ENCODE results near the gene NTNG1.

NTNG1 gene

DNA sequence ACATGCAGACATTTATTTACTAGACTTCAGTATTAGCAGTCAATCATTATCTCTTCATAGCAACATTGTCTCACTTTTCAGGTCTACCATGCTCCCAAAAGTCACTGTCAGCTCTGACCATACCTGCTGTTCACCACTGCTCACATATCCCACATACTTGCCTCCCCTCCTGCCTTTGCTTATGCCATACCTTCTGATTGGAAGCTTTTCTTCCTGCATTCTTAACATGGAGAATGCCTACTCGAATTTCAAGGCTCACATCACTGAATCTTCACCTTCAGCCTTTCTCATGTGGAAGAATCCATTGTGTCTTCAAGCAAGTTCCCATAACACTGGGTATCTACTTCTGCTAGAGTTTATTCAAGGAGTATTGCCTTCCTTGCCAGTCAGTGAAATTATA lies 135.4 kb downstream of the NTNG1 start:
- no peak overlapping the region for H3K27ac Mint-ChIP-seq
- H3K27me3 Mint-ChIP-seq: no peaks in the 10 kb centered on the region
- no peaks in the 10 kb centered on the region for H3K36me3 Mint-ChIP-seq (ENCODE audit: low read depth)
- no peaks in the 10 kb centered on the region for H3K4me1 Mint-ChIP-seq
- no peak for ATAC-seq
- H3K9me3 Mint-ChIP-seq: no peaks in the 10 kb centered on the region
- no peak for DNase-seq
- H3K4me3 Mint-ChIP-seq: no peak overlapping the region

DNA sequence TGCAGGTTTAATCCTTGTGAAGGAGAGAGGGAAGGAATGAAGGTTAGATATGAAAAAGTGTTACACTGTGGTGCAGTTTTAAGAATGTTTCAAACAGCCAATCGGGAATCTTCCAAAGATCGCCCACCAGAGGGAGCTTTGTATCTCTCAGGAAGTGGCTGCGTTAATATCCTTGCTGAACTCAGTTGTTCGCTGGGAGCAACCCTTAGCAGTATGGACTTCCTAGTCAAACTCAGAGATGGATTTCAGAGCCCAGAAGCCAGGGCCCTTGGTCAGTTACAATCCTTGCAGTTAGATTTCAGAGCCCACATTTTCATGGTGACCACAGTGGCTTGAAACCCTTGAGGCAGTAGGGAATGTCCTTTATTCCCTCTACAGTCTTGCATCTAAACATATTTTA lies 136.2 kb downstream of the NTNG1 start:
- ATAC-seq: no peak
- no peaks in the 10 kb centered on the region for H3K36me3 Mint-ChIP-seq (ENCODE audit: low read depth)
- no peaks in the 10 kb centered on the region for H3K27me3 Mint-ChIP-seq
- H3K4me1 Mint-ChIP-seq: no peaks in the 10 kb centered on the region
- DNase-seq: peak; percentile 3
- no peak overlapping the region for H3K27ac Mint-ChIP-seq
- no peaks in the 10 kb centered on the region for H3K9me3 Mint-ChIP-seq
- H3K4me3 Mint-ChIP-seq: no peak overlapping the region

DNA sequence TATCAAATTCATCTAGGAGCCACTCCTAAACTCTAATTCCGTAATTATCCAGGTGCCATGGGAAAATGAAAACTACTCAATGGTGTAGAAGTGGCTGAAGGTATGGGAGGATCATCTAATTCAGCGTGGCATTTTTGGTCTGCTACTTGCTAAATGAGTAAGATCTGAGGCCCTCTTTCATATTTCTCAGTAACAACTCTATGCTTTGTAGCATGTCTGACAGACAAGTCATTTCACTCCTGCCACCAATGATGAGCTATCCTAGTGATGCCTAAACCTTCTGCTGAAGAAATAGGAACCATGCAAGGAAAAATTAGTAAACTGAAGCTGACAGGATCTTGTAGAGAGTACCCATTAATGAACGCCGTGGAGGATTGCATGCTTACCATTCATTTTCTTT lies 145.3 kb downstream of the NTNG1 start:
- Mint-ChIP-seq H3K27me3 (peaks cover 3% of the 10 kb centered on the region), H3K36me3 (ENCODE audit: low read depth) (no peaks in the 10 kb centered on the region), H3K27ac (no peak overlapping the region), H3K4me3 (no peak overlapping the region), H3K4me1 (no peaks in the 10 kb centered on the region), H3K9me3 (no peaks in the 10 kb centered on the region)
- no peak for ATAC-seq
- no peak for DNase-seq

DNA sequence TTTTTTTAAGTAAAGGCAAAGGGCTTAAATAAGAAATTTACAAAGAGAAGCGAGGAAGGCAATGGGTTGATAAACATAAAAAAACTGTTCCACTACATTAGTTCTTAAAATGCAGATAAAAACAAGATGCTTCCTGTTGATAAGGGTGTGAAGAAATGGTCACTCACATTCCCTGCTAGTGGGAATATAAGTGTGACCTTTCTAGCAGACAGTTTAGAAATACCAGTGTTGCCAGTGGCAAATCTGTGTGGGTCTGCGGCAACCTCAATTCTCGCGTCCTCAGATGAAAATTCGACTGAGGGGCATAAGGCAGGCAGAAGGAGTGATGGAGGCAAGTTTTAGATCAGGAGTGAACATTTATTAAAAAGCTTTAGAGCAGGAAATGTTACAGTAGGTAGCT lies 151.1 kb downstream of the NTNG1 start:
- no peaks in the 10 kb centered on the region for H3K36me3 Mint-ChIP-seq (ENCODE audit: low read depth)
- DNase-seq (no peak), ATAC-seq (no peak)
- H3K4me1 Mint-ChIP-seq: no peaks in the 10 kb centered on the region
- no peak overlapping the region for H3K27ac Mint-ChIP-seq
- H3K27me3 Mint-ChIP-seq: peaks cover 5% of the 10 kb centered on the region
- no peaks in the 10 kb centered on the region for H3K9me3 Mint-ChIP-seq
- H3K4me3 Mint-ChIP-seq: no peak overlapping the region

DNA sequence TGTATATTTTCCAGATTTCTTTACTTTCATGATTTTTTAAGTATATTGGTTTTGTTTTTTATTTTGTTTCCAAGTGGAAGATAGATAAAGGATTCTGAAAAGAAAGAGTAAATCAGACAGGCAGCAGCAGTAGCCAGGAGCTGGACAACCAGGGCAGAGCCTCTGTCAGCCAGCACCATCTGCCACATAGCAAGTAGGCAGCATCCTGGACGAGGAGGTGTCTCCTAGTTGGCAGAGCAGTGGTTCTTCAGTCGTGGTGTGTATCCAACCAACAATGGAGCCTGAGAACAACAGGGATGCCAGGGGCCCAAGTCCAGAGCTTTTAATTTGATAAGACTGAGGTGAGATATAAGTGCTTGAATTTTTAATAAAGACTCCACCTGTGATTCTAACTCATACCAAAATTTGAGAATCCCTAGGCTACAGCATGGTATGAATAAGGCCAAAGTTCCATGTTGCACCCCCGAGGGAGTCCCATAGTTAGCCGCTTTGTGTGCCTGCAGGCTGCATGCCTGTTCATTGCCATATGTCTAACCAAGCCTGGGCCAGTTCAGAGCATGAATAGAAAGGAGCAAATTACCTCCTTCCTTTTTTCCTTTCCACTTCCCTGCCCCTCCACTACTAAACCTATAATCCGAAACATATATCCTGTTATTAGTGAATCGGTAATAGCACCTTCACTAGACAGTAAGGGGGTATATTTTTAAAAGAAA lies 153.2 kb downstream of the NTNG1 start:
- ATAC-seq (no peak), DNase-seq (no peak)
- Mint-ChIP-seq H3K27ac (no peak overlapping the region), H3K4me3 (no peak overlapping the region), H3K9me3 (no peaks in the 10 kb centered on the region), H3K36me3 (ENCODE audit: low read depth) (no peaks in the 10 kb centered on the region), H3K4me1 (no peaks in the 10 kb centered on the region), H3K27me3 (peaks cover 3% of the 10 kb centered on the region)

DNA sequence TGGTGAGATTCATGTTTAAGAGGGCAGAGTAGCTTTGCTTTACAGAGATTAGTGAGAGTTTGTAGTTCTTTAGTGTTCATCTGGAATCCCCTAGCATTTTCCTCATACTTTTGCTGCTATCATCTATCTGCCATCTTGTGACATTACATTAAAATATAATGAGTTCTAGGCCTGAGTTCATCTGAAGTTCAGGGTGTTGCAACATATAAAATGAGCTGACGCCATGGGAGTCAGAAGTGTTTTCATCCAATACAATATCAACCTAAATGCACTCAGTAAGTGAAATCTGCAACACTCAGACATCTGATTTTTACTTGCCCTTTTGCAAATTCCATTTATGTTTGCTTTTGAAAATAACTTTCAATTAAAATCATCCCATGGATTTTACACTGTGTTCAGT lies 153.8 kb downstream of the NTNG1 start:
- ATAC-seq (no peak), DNase-seq (no peak)
- no peaks in the 10 kb centered on the region for H3K36me3 Mint-ChIP-seq (ENCODE audit: low read depth)
- no peak overlapping the region for H3K27ac Mint-ChIP-seq
- H3K4me1 Mint-ChIP-seq: no peaks in the 10 kb centered on the region
- no peaks in the 10 kb centered on the region for H3K9me3 Mint-ChIP-seq
- peaks cover 3% of the 10 kb centered on the region for H3K27me3 Mint-ChIP-seq
- no peak overlapping the region for H3K4me3 Mint-ChIP-seq

DNA sequence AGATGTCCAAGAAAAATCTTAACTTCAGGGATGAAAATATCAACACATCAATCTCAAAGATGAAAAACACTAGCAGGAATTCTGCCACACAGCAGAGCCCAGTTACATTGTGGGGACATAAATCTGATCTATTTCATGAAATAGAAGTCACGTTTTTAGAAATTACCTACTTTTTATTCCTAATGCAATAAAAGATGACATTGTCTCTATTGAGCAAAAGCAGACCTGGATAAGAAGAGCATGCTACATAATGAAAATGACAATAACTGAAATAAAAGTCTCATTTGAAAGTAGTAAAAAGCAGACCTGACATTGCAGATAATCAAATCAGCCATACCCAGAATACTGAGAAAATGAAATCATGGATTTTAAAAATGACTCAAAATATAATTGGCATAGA lies 156.8 kb downstream of the NTNG1 start:
- no peaks in the 10 kb centered on the region for H3K36me3 Mint-ChIP-seq (ENCODE audit: low read depth)
- no peak overlapping the region for H3K27ac Mint-ChIP-seq
- H3K4me3 Mint-ChIP-seq: no peak overlapping the region
- H3K9me3 Mint-ChIP-seq: no peaks in the 10 kb centered on the region
- H3K27me3 Mint-ChIP-seq: no peaks in the 10 kb centered on the region
- no peaks in the 10 kb centered on the region for H3K4me1 Mint-ChIP-seq
- ATAC-seq (no peak), DNase-seq (no peak)

DNA sequence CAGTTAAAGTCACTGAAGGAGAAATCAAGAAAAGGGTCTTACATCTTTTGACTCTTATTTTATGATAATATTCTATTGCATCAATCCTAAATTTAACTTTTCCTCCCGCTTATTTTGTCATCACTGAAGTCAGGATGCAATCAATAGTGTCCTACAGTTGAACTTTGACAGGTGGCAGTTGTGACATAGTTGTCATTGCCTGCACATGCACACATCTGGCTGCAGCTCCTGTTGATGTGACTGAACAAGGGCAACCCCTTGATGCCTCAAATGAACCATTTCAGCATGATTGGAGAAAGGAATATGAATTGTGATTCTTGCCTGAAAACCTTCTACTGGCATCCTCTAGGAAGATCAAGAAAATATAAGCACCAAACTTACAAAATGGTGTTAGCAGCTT lies 157.7 kb downstream of the NTNG1 start:
- H3K9me3 Mint-ChIP-seq: no peaks in the 10 kb centered on the region
- no peaks in the 10 kb centered on the region for H3K36me3 Mint-ChIP-seq (ENCODE audit: low read depth)
- no peaks in the 10 kb centered on the region for H3K27me3 Mint-ChIP-seq
- H3K4me1 Mint-ChIP-seq: no peaks in the 10 kb centered on the region
- H3K27ac Mint-ChIP-seq: no peak overlapping the region
- H3K4me3 Mint-ChIP-seq: no peak overlapping the region
- no peak for ATAC-seq
- no peak for DNase-seq

DNA sequence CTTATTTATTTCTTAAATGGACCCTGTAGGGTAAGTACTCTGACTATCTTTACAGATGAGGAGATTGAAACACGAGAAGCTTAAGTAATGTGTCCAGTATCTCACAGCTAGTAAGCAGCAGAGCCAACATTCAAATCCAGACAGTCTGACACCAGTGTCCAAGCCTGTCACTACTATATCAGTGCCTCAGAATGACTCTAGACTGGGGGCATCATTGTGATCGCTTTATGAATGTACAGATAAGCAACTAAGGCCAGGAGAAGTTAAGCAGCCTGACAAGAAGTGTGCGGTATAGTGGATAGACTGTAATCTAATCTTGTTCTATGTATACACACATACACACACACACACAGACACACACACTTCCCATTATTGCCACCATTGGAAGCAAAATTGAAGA lies 158.7 kb downstream of the NTNG1 start:
- DNase-seq: no peak
- Mint-ChIP-seq H3K4me1 (no peaks in the 10 kb centered on the region), H3K36me3 (ENCODE audit: low read depth) (no peaks in the 10 kb centered on the region), H3K27ac (no peak overlapping the region), H3K4me3 (no peak overlapping the region), H3K27me3 (no peaks in the 10 kb centered on the region), H3K9me3 (no peaks in the 10 kb centered on the region)
- no peak for ATAC-seq

DNA sequence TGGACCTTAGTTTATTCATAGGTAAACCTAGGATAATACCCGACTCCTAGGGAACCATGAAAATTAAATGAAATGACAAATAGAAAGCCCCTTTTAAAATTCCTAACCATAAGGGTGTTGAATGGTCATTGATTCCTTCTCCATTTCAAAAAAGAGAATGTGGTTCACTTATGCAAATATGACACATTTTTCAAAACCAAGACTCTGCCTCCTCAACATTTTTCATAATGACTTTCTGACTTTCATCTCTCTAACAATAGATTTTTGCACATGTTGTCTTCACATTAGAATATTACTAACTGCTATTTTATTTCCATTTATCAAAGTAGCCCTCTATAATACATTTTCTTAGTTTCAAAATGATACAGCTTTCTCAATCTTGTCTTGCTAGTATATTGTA lies 169.1 kb downstream of the NTNG1 start:
- Mint-ChIP-seq H3K9me3 (no peaks in the 10 kb centered on the region), H3K27me3 (peaks cover 2% of the 10 kb centered on the region), H3K27ac (no peak overlapping the region), H3K4me3 (no peak overlapping the region), H3K4me1 (no peaks in the 10 kb centered on the region), H3K36me3 (ENCODE audit: low read depth) (no peaks in the 10 kb centered on the region)
- DNase-seq (no peak), ATAC-seq (no peak)

DNA sequence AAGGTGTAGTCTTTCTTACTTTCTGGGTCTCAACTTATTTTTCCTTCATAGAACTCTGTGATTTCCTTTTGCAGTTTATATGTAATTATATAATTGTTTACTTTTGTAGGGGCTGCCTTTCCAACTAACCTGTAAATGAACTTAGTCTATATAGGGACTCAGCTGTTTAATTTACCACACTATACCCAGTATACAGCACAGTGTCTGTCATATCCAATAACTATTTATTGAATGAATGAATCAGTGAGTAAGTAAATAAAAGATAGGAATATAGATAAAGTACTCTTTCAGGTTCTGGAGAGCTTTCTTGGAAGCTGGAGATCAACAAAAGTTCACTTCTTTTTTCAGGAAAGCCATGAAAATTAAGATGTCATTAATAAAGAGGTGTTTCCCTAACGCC lies 174.8 kb downstream of the NTNG1 start:
- H3K36me3 Mint-ChIP-seq (ENCODE audit: low read depth): no peaks in the 10 kb centered on the region
- DNase-seq: no peak
- H3K4me1 Mint-ChIP-seq: no peaks in the 10 kb centered on the region
- no peak for ATAC-seq
- no peak overlapping the region for H3K4me3 Mint-ChIP-seq
- H3K9me3 Mint-ChIP-seq: no peaks in the 10 kb centered on the region
- H3K27me3 Mint-ChIP-seq: peaks cover 2% of the 10 kb centered on the region
- H3K27ac Mint-ChIP-seq: no peak overlapping the region

DNA sequence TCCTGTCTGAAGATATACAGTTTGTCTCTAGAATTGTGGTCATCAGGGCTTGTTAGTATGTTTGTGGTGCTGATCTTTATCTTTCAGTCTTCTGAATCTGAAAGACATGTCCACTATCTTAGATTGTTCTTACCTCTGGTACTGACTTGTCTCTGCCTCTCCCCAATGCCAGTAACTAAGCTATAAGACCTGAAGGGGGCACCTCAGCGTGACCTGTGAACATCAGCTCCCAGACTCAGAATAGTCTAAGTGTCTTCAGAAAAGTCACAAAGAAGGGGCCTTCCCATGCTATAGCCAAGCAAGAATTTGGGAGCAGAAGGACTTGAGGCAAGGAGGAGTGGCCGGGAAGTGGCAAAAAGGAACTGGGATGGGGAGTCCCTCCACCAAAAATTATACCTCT lies 178.1 kb downstream of the NTNG1 start:
- H3K9me3 Mint-ChIP-seq: no peaks in the 10 kb centered on the region
- no peaks in the 10 kb centered on the region for H3K36me3 Mint-ChIP-seq (ENCODE audit: low read depth)
- ATAC-seq (no peak), DNase-seq (no peak)
- H3K4me1 Mint-ChIP-seq: no peaks in the 10 kb centered on the region
- H3K27me3 Mint-ChIP-seq: no peaks in the 10 kb centered on the region
- H3K27ac Mint-ChIP-seq: no peak overlapping the region
- H3K4me3 Mint-ChIP-seq: no peak overlapping the region

DNA sequence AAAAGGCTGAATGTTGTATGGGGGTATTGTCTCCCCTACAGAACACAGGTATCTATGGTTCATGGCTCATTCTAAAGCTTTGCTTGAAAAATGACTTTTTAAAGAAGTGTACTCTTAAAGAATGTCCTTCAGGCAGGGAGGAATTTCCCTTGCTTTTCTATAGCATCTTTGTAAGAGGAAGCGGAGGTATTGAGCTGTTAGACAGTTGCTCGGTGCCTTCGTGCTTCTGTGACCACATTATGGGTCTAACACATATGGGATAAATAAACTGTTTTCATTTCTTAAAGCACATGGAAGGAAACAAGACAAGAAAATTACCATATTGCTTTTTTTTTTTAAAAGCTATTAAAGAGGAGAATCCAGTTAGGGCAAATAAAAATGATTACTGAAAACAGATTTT lies 182.9 kb downstream of the NTNG1 start:
- no peaks in the 10 kb centered on the region for H3K4me1 Mint-ChIP-seq
- DNase-seq (no peak), ATAC-seq (no peak)
- H3K9me3 Mint-ChIP-seq: no peaks in the 10 kb centered on the region
- peaks cover 4% of the 10 kb centered on the region for H3K27me3 Mint-ChIP-seq
- no peak overlapping the region for H3K27ac Mint-ChIP-seq
- H3K4me3 Mint-ChIP-seq: no peak overlapping the region
- H3K36me3 Mint-ChIP-seq (ENCODE audit: low read depth): no peaks in the 10 kb centered on the region

DNA sequence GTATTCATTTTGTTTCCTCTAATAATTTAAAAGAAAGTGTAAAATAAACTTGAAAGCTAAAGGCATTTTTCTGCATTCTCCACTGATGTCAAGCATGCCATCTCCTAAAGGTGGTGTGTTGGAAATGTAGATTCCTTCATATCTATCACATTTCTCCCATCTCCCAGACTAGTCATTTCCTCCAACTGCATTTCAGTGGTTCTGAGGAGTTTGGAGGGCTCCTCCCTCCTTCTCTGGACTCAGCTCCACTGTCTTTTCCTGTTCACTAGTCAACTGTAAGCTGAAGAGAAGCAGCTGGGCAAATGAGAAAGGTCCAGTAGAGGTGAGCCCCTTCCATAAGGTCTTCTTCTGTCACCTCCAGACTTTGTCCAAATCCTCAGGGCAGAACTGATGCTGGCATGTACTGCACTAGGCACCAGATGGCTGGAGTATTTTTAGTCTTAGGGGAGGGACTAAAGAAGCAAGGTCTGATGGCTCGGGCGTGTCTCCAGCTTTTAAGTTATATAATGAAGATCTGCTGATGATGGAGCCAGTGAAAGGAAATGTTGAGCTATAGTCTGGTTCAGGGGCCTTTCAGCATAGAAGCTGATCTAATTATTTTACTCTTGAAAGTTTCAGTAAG lies 186.1 kb downstream of the NTNG1 start:
- Mint-ChIP-seq H3K27ac (no peak overlapping the region), H3K4me3 (no peak overlapping the region), H3K9me3 (no peaks in the 10 kb centered on the region), H3K4me1 (no peaks in the 10 kb centered on the region), H3K36me3 (ENCODE audit: low read depth) (no peaks in the 10 kb centered on the region), H3K27me3 (peaks cover 7% of the 10 kb centered on the region)
- ATAC-seq (no peak), DNase-seq (no peak)

DNA sequence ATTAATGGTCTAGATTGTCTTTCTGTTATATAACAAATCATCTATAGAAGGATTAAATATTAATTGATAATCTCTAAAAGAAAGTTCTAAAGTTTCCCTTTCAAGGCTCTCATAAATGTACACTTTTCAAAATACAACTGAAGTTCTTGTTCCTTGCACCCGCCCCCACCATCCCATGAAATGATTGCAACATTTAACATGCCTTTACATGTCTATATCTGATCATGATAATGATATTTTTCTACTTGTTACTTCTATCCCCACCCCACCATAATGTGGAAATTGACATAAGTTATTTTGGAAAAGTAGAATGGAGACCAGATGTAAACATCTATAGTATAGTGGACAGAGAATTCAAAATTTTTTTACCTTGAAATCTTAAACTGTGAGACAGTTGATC lies 186.6 kb downstream of the NTNG1 start:
- Mint-ChIP-seq H3K27ac (no peak overlapping the region), H3K4me3 (no peak overlapping the region), H3K4me1 (no peaks in the 10 kb centered on the region), H3K27me3 (peaks cover 7% of the 10 kb centered on the region), H3K9me3 (no peaks in the 10 kb centered on the region), H3K36me3 (ENCODE audit: low read depth) (no peaks in the 10 kb centered on the region)
- DNase-seq: no peak
- ATAC-seq: no peak

DNA sequence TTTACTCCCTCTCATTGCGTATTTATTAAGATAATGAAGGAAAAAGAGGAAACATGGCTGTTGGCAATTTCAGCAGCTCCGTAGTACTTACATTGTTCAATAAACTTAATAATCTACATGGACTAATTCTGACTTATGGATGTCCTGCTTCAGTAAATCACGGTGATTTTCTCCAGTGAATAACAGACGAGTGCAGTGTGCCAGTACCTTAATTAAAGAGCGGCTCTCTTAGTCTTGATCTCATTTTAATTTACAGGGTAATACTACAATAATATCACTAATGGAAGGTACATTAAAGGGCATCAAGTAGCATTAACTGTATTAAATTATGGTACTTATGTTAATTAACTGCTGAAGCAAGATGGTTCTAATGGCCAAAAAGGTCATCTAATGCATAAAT lies 187.2 kb downstream of the NTNG1 start:
- no peak overlapping the region for H3K4me3 Mint-ChIP-seq
- H3K36me3 Mint-ChIP-seq (ENCODE audit: low read depth): no peaks in the 10 kb centered on the region
- peaks cover 7% of the 10 kb centered on the region for H3K27me3 Mint-ChIP-seq
- no peak for ATAC-seq
- H3K9me3 Mint-ChIP-seq: no peaks in the 10 kb centered on the region
- no peak overlapping the region for H3K27ac Mint-ChIP-seq
- DNase-seq: no peak
- H3K4me1 Mint-ChIP-seq: no peaks in the 10 kb centered on the region

Measured in activated naive CD8-positive, alpha-beta T cell treated with anti-CD3 and anti-CD28 coated beads, Interleukin-2, amount 50 U/mL, for 24 hours (primary cell).